Measurements from ENCODE around the gene MSH3. TPM values are rescaled to one million over a fixed set of nuclear protein-coding genes. Genes with fewer than 3 reads are reported as not detected.
"Not testable (repeated sequence)": the region's sequence is repeated elsewhere in the genome, so short reads cannot be mapped to it uniquely, and the experiment has no call there.

Gene MSH3
- total and polyA plus RNA-seq, 3 donors from 2014 or later: 7.6 to 17.7 (median 16.6) TPM

- WGBS, 2 donors: 72 to 80% methylated on average over 3 of the region's 3 CpGs
- Histone ChIP-seq H3K36me3 (ENCODE audit: low read depth, missing control alignments) (no peaks in the 10 kb centered on the region), H3K27ac (no peak overlapping the region), H3K4me1 (no peaks in the 10 kb centered on the region), H3K27me3 (no peaks in the 10 kb centered on the region), H3K4me3 (no peak overlapping the region), H3K9me3 (no peaks in the 10 kb centered on the region)
- TF ChIP-seq CTCF (IDR thresholded peaks at IDR 0.05): no peak
- TF ChIP-seq POLR2A (IDR thresholded peaks at IDR 0.05): no peak
- DNase-seq: no peak
- intact Hi-C loops (cut with DNase I; ENCODE audit: low total_unique reads): no loop called here
Observed at GRCh38 chr5:80894083-80894482, 239.6 kb downstream of the MSH3 start.

GRCh38 chr5:80895523-80895922 is 241.1 kb downstream of the MSH3 start:
- no peak for DNase-seq
- 85 to 86% methylated on average over 2 of the region's 2 CpGs for WGBS, 2 donors
- Histone ChIP-seq H3K4me1 (no peaks in the 10 kb centered on the region), H3K27me3 (no peaks in the 10 kb centered on the region), H3K9me3 (no peaks in the 10 kb centered on the region), H3K36me3 (ENCODE audit: low read depth, missing control alignments) (no peaks in the 10 kb centered on the region), H3K4me3 (no peak overlapping the region), H3K27ac (no peak overlapping the region)
- TF ChIP-seq POLR2A (IDR thresholded peaks at IDR 0.05) (no peak), CTCF (IDR thresholded peaks at IDR 0.05) (no peak)
- intact Hi-C loops (cut with DNase I; ENCODE audit: low total_unique reads): no loop called here

- H3K36me3 ChIP-seq (ENCODE audit: low read depth, missing control alignments); H3K27ac ChIP-seq; H3K9me3 ChIP-seq; H3K27me3 ChIP-seq; H3K4me1 ChIP-seq; DNase-seq; intact Hi-C loops (cut with DNase I; ENCODE audit: low total_unique reads); H3K4me3 ChIP-seq: not testable (repeated sequence)
- 85 to 92% methylated on average over 3 of the region's 3 CpGs for WGBS, 2 donors
Observed at GRCh38 chr5:80902624-80903023, 248.2 kb downstream of the MSH3 start.

- TF ChIP-seq CTCF (IDR thresholded peaks at IDR 0.05) (no peak), POLR2A (IDR thresholded peaks at IDR 0.05) (no peak)
- Histone ChIP-seq H3K36me3 (ENCODE audit: low read depth, missing control alignments) (no peaks in the 10 kb centered on the region), H3K4me1 (no peaks in the 10 kb centered on the region), H3K27ac (no peak overlapping the region), H3K9me3 (no peaks in the 10 kb centered on the region), H3K27me3 (no peaks in the 10 kb centered on the region), H3K4me3 (no peak overlapping the region)
- 47 to 73% methylated on average over 1 of the region's 1 CpG for WGBS, 2 donors
- no peak for DNase-seq
- intact Hi-C loops (cut with DNase I; ENCODE audit: low total_unique reads): no loop called here
Observed at GRCh38 chr5:80904533-80905187, 250.2 kb downstream of the MSH3 start.

GRCh38 chr5:80905405-80905804 is 251.0 kb downstream of the MSH3 start:
- no peak for DNase-seq
- H3K4me3 ChIP-seq: no peak overlapping the region
- H3K36me3 ChIP-seq (ENCODE audit: low read depth, missing control alignments): no peaks in the 10 kb centered on the region
- H3K9me3 ChIP-seq: no peaks in the 10 kb centered on the region
- no peaks in the 10 kb centered on the region for H3K27me3 ChIP-seq
- intact Hi-C loops (cut with DNase I; ENCODE audit: low total_unique reads): no loop called here
- H3K4me1 ChIP-seq: no peaks in the 10 kb centered on the region
- no peak overlapping the region for H3K27ac ChIP-seq
- WGBS, 2 donors: 100% methylated on average over 1 of the region's 1 CpG
- TF ChIP-seq CTCF (IDR thresholded peaks at IDR 0.05) (no peak), POLR2A (IDR thresholded peaks at IDR 0.05) (no peak)

Data from testis (tissue), 3 donors.